ENCODE data around the gene UBAC1.

DNA sequence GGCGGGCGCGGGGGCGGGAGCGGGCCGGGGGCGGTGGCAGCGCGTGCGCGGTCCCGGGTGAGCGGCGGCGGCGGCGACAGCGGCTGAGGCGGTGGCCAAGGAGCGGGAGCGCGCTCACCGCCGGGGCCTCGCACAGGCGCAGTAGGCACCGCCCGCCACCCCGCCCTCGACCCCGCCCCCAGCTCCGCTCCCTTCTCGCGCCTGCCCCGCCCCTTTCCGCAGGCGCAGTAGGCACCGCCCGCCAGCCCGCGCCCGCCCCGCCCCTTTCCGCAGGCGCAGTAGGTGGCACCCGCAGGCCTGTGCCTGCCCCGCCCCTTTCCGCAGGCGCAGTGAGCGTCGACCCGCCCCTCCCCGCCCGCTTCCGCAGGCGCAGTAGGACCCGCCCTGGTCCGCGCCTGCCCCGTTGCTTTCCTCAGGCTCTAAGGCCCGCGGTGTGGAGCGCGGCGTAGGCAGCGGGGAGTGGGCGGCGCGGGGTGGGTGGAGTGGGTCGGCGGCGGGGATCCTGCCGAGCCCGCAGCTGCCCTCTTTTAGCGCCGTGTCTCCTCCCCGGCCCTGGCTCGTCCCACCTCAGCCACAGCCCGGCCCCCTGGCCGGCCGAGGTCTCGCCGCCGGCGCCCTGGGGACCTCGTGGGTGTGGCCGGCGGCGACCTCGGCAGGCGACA lies 53.6 kb downstream of the UBAC1 start, which contains the start of gene CAMSAP1:
- TF ChIP-seq POLR2A (IDR thresholded peaks at IDR 0.05; ENCODE audit: extremely low read depth, insufficient read length): peak; percentile 53
- TF ChIP-seq CTCF (IDR thresholded peaks at IDR 0.05; ENCODE audit: low read depth, low read length): no peak
- TF ChIP-seq MYC (IDR thresholded peaks at IDR 0.05; ENCODE audit: low read depth, low read length): peak; percentile 18; the same call in 1 of the 2 replicates
